OCI-LY3 (cell line): ENCODE measurements around the gene BABAM2.

Experiments
- EZH2phosphoT487 ChIP-seq: fragments of 200-600 bp; shearing (Covaris generic); IDR thresholded peaks from 2 replicates; pipeline ENCODE4 v1.6.1; 2018; ENCODE audit warnings: antibody characterized with exemption, mixed run types, low read depth
- TF ChIP-seq, protein P1 (sequence below): fragments of 200-600, 300-600 bp; sonication (generic); IDR thresholded peaks from 2 replicates; pipeline ENCODE4 v1.5.1; 2014; ENCODE audit warnings: antibody characterized with exemption, low read length, low read depth

DNA sequence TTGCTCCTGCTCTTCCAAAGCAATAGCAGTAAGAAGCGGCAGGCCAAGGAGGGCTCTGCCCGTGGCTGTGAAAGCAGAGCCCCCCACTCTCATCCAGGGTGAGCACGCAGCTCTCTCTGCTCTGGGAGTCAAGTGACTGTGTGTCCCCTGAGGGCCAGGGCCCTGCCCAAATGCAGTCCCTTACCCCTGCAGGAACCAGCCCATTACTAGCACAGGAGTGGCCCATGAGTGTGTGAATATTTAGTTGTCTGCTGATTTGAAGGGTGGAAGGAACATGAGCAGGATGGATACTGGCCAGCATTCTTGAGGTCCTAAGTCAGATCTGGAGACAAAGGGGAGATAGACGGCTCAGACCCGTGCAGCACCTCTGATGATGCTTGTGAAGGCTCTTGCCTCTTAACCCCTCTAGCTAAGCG is 432.5 kb downstream of the BABAM2 start:
- TF ChIP-seq, protein P1, sequence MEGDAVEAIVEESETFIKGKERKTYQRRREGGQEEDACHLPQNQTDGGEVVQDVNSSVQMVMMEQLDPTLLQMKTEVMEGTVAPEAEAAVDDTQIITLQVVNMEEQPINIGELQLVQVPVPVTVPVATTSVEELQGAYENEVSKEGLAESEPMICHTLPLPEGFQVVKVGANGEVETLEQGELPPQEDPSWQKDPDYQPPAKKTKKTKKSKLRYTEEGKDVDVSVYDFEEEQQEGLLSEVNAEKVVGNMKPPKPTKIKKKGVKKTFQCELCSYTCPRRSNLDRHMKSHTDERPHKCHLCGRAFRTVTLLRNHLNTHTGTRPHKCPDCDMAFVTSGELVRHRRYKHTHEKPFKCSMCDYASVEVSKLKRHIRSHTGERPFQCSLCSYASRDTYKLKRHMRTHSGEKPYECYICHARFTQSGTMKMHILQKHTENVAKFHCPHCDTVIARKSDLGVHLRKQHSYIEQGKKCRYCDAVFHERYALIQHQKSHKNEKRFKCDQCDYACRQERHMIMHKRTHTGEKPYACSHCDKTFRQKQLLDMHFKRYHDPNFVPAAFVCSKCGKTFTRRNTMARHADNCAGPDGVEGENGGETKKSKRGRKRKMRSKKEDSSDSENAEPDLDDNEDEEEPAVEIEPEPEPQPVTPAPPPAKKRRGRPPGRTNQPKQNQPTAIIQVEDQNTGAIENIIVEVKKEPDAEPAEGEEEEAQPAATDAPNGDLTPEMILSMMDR: no peak
- TF ChIP-seq EZH2phosphoT487: no peak
